Smooth muscle cell of bladder (primary cell): ENCODE results near the gene C10orf71. TPM values are rescaled to one million over a fixed set of nuclear protein-coding genes. Genes with fewer than 3 reads are reported as not detected.

ENCODE experiments used
- total RNA-seq: library from RNA; depleted of rRNA; stranded (reverse); fragments of >200 nt; gene quantifications from 2 replicates; pipeline ENCODE4 v1.2.3, GENCODE V29; 2014

The C10orf71 gene
- total RNA-seq: not detected in 2 replicates

DNA sequence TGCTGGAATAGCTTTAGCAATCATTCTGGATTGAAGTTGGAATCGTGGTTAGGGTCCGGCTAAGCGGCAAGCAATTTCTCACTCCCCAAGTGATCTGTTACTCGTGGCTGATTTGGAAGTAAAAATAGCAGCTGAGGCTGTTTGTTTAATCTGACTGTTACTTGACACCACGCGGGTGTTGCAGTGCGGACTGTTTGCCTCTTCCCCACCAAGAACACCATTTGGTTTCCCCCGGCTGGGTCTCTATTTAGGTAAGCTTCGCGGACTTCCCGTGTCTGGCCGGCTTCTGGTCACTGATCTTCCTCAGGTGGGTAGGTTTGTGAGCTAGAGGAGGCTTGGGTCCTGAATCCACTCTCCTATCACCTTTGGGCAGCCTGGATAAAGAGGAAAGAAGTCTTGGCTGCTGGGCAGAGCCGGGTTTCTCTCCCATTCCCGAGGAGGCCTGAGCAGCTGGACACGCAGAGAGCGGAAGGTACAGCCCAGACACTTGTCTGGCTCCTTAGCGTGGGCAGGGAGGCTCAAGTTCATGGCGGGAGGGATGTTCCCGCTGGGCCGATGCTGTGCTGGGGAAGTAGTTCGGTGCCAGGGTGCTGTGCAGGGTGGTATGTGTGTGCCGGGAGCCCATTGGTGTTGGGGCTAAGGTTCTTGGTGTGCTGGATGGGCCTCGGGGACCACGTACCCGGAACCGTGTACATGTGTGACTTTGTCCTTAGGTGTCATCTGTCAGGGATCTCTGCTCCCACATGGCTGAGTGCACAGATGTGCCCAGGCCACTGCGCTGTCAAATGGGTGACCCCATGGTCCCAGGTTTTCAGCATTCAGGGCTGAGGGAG is at the start of gene C10orf71:
Gene C10orf71, plus strand, starts transcription at position 188 of the 833 bp plus-strand sequence. CDS start 23,376 bp downstream, outside the sequence.

Other genes with a start within 250 kb of the C10orf71 start
- 5.8 and 9.1 TPM in 2 replicates for gene VSTM4, start 183.6 kb upstream of the C10orf71 start, total RNA-seq
- gene FAM170B, start 165.1 kb upstream of the C10orf71 start, total RNA-seq: not detected in 2 replicates
- gene TMEM273, start 110.8 kb upstream of the C10orf71 start, total RNA-seq: under 0.01 TPM in 1 of 2 replicates, not detected in the other
- not detected in 2 replicates for gene DRGX, start 96.9 kb downstream of the C10orf71 start, total RNA-seq
- 16.1 and 17.1 TPM in 2 replicates for gene ERCC6, start 240.0 kb downstream of the C10orf71 start, total RNA-seq